Transverse colon (tissue), 3 donors: ENCODE data around the gene PZP.

Source experiments
- EP300 ChIP-seq: sonication (generic); formaldehyde crosslinking; IDR thresholded peaks from one replicate; pipeline ENCODE4 v1.6.1; 2017; ENCODE audit warnings: antibody characterized with exemption, low read depth
- POLR2A ChIP-seq: fragments of 450-650 bp; IDR thresholded peaks from one replicate; pipeline ENCODE4 v1.6.1; 2016; ENCODE audit warnings: antibody characterized with exemption, mild to moderate bottlenecking, moderate library complexity
- TF ChIP-seq, protein P1 (sequence below), 5 experiments: fragments of 200-600 bp in 3 of 5; fragments of 450-650 bp in 2 of 5; sonication (generic) in 3 of 5; IDR thresholded peaks; 1 replicate in 2 of 5; 2 replicates in 3 of 5; pipeline ENCODE4 v1.5.1; 2016 to 2017; ENCODE audit warnings: antibody characterized with exemption in 5 of 5, inconsistent platforms in 3 of 5, mild to moderate bottlenecking in 2 of 5, moderate library complexity in 1 of 5

GRCh38 chr12:9163392-9163791, 44.8 kb downstream of the PZP start:
- TF ChIP-seq, protein P1, sequence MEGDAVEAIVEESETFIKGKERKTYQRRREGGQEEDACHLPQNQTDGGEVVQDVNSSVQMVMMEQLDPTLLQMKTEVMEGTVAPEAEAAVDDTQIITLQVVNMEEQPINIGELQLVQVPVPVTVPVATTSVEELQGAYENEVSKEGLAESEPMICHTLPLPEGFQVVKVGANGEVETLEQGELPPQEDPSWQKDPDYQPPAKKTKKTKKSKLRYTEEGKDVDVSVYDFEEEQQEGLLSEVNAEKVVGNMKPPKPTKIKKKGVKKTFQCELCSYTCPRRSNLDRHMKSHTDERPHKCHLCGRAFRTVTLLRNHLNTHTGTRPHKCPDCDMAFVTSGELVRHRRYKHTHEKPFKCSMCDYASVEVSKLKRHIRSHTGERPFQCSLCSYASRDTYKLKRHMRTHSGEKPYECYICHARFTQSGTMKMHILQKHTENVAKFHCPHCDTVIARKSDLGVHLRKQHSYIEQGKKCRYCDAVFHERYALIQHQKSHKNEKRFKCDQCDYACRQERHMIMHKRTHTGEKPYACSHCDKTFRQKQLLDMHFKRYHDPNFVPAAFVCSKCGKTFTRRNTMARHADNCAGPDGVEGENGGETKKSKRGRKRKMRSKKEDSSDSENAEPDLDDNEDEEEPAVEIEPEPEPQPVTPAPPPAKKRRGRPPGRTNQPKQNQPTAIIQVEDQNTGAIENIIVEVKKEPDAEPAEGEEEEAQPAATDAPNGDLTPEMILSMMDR (IDR thresholded peaks at IDR 0.05) = no peak
- TF ChIP-seq POLR2A = no peak
- no peak for TF ChIP-seq EP300
